HG03097 (cell line): Measurements from ENCODE around the gene GEMIN5.
"Not testable (repeated sequence)": the region's sequence is repeated elsewhere in the genome, so short reads cannot be mapped to it uniquely, and the experiment has no call there.

Experiments used
- ATAC-seq: cut with Tn5 transposase; IDR thresholded peaks from one replicate; pipeline ENCODE4 v1.9.1; 2021; ENCODE audit not compliant: unreplicated experiment, low FRiP score

The GEMIN5 gene, protein sequence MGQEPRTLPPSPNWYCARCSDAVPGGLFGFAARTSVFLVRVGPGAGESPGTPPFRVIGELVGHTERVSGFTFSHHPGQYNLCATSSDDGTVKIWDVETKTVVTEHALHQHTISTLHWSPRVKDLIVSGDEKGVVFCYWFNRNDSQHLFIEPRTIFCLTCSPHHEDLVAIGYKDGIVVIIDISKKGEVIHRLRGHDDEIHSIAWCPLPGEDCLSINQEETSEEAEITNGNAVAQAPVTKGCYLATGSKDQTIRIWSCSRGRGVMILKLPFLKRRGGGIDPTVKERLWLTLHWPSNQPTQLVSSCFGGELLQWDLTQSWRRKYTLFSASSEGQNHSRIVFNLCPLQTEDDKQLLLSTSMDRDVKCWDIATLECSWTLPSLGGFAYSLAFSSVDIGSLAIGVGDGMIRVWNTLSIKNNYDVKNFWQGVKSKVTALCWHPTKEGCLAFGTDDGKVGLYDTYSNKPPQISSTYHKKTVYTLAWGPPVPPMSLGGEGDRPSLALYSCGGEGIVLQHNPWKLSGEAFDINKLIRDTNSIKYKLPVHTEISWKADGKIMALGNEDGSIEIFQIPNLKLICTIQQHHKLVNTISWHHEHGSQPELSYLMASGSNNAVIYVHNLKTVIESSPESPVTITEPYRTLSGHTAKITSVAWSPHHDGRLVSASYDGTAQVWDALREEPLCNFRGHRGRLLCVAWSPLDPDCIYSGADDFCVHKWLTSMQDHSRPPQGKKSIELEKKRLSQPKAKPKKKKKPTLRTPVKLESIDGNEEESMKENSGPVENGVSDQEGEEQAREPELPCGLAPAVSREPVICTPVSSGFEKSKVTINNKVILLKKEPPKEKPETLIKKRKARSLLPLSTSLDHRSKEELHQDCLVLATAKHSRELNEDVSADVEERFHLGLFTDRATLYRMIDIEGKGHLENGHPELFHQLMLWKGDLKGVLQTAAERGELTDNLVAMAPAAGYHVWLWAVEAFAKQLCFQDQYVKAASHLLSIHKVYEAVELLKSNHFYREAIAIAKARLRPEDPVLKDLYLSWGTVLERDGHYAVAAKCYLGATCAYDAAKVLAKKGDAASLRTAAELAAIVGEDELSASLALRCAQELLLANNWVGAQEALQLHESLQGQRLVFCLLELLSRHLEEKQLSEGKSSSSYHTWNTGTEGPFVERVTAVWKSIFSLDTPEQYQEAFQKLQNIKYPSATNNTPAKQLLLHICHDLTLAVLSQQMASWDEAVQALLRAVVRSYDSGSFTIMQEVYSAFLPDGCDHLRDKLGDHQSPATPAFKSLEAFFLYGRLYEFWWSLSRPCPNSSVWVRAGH (N-terminal part only)

GRCh38 chr5:154937718-154938466, at the start of gene GEMIN5:
GEMIN5 (minus strand) TSS chr5:154938211; CDS start chr5:154938133, 78 bp downstream.
- peak; percentile 84 for ATAC-seq

- ATAC-seq = no peak
These were observed 48.1 kb upstream of the GEMIN5 start for GRCh38 chr5:154986151-154986550.

GRCh38 chr5:154984946-154985516, 47.0 kb upstream of the GEMIN5 start:
- ATAC-seq = no peak

GRCh38 chr5:154978294-154978693, 40.3 kb upstream of the GEMIN5 start:
- not testable (repeated sequence) for ATAC-seq

GRCh38 chr5:154977409-154977808, 39.4 kb upstream of the GEMIN5 start:
- no peak for ATAC-seq

DNA sequence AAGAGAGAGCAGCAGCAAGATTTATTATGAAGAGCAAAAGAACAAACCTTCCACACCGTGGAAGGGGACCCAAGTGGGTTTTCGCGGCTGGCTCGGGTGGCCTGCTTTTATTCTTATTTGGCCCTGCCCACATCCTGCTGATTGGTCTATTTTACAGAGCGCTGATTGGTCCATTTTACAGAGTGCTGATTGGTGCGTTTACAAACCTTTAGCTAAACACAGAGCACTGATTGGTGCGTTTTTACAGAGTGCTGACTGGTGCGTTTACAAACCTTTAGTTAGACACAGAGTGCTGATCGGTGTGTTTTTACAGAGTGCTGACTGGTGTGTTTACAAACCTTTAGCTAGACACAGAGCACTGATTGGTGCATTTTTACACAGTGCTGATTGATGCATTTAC, 38.1 kb upstream of the GEMIN5 start:
- not testable (repeated sequence) for ATAC-seq

GRCh38 chr5:154972476-154973080, 34.6 kb upstream of the GEMIN5 start:
- ATAC-seq = no peak

- ATAC-seq = no peak
These were observed 33.5 kb upstream of the GEMIN5 start for GRCh38 chr5:154971501-154971900.

GRCh38 chr5:154970759-154971158, 32.7 kb upstream of the GEMIN5 start:
- no peak for ATAC-seq

DNA sequence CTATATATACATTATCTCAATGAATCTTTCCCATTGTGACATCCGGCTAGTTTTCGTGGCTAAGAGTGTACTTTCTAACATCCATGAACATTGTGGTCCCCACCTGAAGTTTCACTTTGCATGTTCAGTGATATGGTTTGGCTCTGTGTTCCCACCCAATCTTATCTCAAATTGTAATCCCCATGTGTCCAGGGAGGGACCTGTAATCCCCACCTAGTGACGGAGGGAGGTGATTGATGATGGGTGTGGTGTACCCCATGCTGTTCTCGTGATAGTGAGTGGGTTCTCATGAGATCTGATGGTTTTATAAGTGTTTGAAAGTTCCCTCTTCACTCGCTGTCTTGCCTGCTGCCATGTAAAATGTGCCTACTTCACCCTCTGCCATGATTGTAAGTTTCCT, 30.9 kb upstream of the GEMIN5 start:
- ATAC-seq = no peak

- no peak for ATAC-seq
These were observed 29.5 kb upstream of the GEMIN5 start for GRCh38 chr5:154967421-154968024.

DNA sequence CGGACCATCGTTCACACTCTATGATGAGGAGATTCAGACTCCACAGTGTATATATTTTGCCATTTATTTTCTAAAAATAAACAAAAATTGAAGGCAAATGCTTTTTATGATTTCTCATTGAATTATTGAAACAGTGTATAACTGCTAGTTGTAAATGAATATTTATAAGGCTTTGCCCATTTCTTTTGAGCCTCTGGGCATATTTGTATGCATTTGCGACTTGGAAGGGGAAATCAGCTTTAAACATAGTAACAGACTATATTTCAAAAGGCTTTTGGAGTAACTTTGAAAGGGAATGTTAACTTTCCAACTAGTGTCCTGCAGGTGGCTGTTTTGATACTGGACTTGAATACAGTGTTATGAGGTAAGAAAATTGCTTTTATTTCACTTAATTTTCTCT, 28.9 kb upstream of the GEMIN5 start:
- ATAC-seq = no peak

DNA sequence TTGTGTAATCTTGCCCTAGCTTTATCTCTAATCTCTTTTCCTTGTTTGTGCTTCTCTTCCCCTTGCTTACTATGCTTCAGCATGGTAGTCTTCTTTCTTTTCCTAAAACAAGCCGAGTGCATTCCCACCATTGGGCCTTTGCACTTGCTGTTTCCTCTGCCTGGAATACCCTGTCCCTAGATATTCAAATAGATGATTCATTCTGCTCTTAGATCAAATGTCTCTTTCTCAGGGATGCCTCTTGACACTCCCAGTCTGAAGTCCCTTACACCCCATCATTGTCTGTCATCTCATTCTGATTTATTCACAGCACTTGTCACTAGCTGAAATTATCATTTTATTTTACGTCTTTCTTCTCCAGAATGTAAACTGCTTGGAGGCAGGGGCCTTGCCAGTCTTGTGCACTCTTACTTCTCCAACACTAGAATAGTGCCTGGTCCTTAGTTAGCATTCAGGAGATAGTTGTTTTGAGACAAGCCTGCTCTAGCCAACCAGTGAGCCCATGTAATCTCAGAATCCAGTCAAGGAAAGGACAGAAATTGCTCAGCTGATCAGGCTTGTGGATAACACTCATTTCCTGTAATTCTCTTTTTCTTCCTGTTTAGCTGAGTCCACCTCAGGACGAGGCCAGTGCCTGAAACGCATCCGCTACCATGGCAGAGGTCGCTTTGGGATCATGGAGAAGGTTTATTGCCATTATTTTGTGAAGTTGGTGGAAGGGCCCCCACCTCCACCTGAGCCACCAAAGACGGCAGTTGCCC, 28.2 kb upstream of the GEMIN5 start:
- no peak for ATAC-seq

- peak; percentile 82 for ATAC-seq
These were observed 24.5 kb upstream of the GEMIN5 start for GRCh38 chr5:154962494-154962893.

DNA sequence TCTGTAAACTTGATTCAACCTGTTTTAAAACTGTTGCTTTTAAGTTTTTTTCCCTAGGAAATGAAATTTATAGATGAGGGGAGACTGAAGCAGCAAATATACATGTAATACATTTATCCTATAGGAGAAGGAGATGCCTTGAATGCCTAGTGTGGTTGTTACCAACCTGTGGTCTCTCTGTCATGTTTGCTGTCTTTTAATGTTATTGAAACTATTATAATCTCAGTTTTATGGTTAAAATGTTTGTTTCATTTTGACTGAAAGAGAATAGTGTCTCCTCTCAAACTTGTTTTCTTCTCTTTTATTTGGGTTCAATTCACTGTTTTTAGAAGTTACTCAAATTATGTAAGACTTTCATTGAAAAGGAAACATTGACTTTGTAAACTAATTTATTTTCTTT, 18.7 kb upstream of the GEMIN5 start:
- ATAC-seq = no peak

- no peak for ATAC-seq
These were observed 11.8 kb upstream of the GEMIN5 start for GRCh38 chr5:154949781-154950180.

DNA sequence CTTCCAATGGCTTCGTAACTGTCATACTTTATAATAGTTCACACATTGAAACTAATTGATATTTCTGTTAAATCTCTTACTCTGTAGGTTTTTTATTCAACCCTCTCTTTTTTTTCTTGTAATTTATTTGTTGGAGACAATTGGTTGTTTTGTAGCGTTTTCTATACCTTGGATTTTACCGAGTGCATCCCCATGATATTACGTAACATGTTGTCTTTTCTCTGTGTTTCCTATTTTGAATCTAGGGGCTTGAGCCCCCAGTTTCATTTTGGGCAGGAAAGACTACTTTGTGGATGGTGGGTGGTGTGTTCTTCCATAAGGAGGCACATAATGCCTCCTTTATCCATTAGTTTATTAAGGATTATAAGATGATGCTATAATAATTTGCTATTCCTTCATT, 10.3 kb upstream of the GEMIN5 start:
- no peak for ATAC-seq

GRCh38 chr5:154947778-154948177, 9.8 kb upstream of the GEMIN5 start:
- no peak for ATAC-seq
